ENCODE data around the gene PCDHGA1.

GRCh38 chr5:141533897-141534296 lies 203.6 kb downstream of the PCDHGA1 start:
- TF ChIP-seq CTCF (IDR thresholded peaks at IDR 0.05; ENCODE audit: insufficient read depth, low read length, poor library complexity, severe bottlenecking) = no peak
- TF ChIP-seq EZH2phosphoT487 (conservative IDR thresholded peaks at IDR 0.05; ENCODE audit: low read length) = no peak

Measured in SU-DHL-6 (cell line).